ENCODE data around the gene PARD3B. TPM values are rescaled to one million over a fixed set of nuclear protein-coding genes. Genes with fewer than 3 reads are reported as not detected.

Gene PARD3B
- total RNA-seq, 1 experiment from 2014 or later, result 10.1 TPM

- no peak overlapping the region for H3K27ac Mint-ChIP-seq (ENCODE audit: unreplicated experiment)
- BruUV-seq (replicated peaks), result no TSS peak
- no peaks in the 10 kb centered on the region for H3K27me3 Mint-ChIP-seq (ENCODE audit: unreplicated experiment)
- TF ChIP-seq, protein P1, sequence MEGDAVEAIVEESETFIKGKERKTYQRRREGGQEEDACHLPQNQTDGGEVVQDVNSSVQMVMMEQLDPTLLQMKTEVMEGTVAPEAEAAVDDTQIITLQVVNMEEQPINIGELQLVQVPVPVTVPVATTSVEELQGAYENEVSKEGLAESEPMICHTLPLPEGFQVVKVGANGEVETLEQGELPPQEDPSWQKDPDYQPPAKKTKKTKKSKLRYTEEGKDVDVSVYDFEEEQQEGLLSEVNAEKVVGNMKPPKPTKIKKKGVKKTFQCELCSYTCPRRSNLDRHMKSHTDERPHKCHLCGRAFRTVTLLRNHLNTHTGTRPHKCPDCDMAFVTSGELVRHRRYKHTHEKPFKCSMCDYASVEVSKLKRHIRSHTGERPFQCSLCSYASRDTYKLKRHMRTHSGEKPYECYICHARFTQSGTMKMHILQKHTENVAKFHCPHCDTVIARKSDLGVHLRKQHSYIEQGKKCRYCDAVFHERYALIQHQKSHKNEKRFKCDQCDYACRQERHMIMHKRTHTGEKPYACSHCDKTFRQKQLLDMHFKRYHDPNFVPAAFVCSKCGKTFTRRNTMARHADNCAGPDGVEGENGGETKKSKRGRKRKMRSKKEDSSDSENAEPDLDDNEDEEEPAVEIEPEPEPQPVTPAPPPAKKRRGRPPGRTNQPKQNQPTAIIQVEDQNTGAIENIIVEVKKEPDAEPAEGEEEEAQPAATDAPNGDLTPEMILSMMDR (IDR thresholded peaks at IDR 0.05; ENCODE audit: unreplicated experiment), result no peak
- no peak for DNase-seq
- intact Hi-C loops (cut with micrococcal nuclease; ENCODE audit: unreplicated experiment), result no loop called here
- H3K9me3 Mint-ChIP-seq (ENCODE audit: low read depth, unreplicated experiment), result no peaks in the 10 kb centered on the region
- peaks cover 9% of the 10 kb centered on the region for H3K4me1 Mint-ChIP-seq (ENCODE audit: low read depth, unreplicated experiment)
- no peak overlapping the region for H3K4me3 Mint-ChIP-seq (ENCODE audit: low read depth, unreplicated experiment)
- CTCF ChIA-PET, result no interaction called here
- H3K36me3 Mint-ChIP-seq (ENCODE audit: insufficient read depth, unreplicated experiment), result no peaks in the 10 kb centered on the region
Observed at GRCh38 chr2:205014201-205014600, 468.9 kb downstream of the PARD3B start.

GRCh38 chr2:205017381-205017780 is 472.1 kb downstream of the PARD3B start:
- H3K36me3 Mint-ChIP-seq (ENCODE audit: insufficient read depth, unreplicated experiment), result no peaks in the 10 kb centered on the region
- BruUV-seq (replicated peaks), result no TSS peak
- DNase-seq, result no peak
- no peak overlapping the region for H3K4me3 Mint-ChIP-seq (ENCODE audit: low read depth, unreplicated experiment)
- CTCF ChIA-PET, result interaction anchor here (0.6 kb wide), 1 partner anchor 282 kb away, joined by 12 read pairs; no protein-coding TSS in a partner anchor
- no peaks in the 10 kb centered on the region for H3K9me3 Mint-ChIP-seq (ENCODE audit: low read depth, unreplicated experiment)
- intact Hi-C loops (cut with micrococcal nuclease; ENCODE audit: unreplicated experiment), result no loop called here
- TF ChIP-seq, protein P1 (IDR thresholded peaks at IDR 0.05; ENCODE audit: unreplicated experiment), result no peak
- peaks cover 9% of the 10 kb centered on the region for H3K4me1 Mint-ChIP-seq (ENCODE audit: low read depth, unreplicated experiment)
- H3K27me3 Mint-ChIP-seq (ENCODE audit: unreplicated experiment), result no peaks in the 10 kb centered on the region
- H3K27ac Mint-ChIP-seq (ENCODE audit: unreplicated experiment), result no peak overlapping the region

DNA sequence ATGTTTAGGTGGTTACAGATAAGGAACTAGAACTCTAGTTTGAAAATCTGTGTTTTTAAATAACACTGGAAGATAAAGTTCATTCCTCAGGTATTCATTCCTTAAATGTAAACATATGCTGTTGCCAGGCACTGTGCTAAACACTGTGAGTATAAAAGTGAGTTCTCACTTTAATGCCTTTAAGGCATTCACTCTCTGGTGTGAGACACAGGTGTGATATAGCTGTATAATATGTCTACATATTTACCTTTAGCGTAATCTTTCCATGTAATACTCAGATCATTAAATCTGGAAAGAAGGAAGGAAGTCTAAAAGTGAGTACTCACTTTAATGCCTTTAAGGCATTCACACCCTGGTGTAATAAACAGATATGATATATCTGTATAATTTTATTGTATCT is 472.6 kb downstream of the PARD3B start:
- DNase-seq, result no peak
- Mint-ChIP-seq H3K4me1 (ENCODE audit: low read depth, unreplicated experiment) (peaks cover 9% of the 10 kb centered on the region), H3K9me3 (ENCODE audit: low read depth, unreplicated experiment) (no peaks in the 10 kb centered on the region), H3K36me3 (ENCODE audit: insufficient read depth, unreplicated experiment) (no peaks in the 10 kb centered on the region), H3K4me3 (ENCODE audit: low read depth, unreplicated experiment) (no peak overlapping the region), H3K27me3 (ENCODE audit: unreplicated experiment) (no peaks in the 10 kb centered on the region), H3K27ac (ENCODE audit: unreplicated experiment) (no peak overlapping the region)
- TF ChIP-seq, protein P1 (IDR thresholded peaks at IDR 0.05; ENCODE audit: unreplicated experiment), result no peak
- no TSS peak for BruUV-seq (replicated peaks)
- intact Hi-C loops (cut with micrococcal nuclease; ENCODE audit: unreplicated experiment), result no loop called here
- CTCF ChIA-PET, result interaction anchor here (0.6 kb wide), 1 partner anchor 282 kb away, joined by 12 read pairs; no protein-coding TSS in a partner anchor

- H3K27me3 Mint-ChIP-seq (ENCODE audit: unreplicated experiment), result no peaks in the 10 kb centered on the region
- no peaks in the 10 kb centered on the region for H3K36me3 Mint-ChIP-seq (ENCODE audit: insufficient read depth, unreplicated experiment)
- no peaks in the 10 kb centered on the region for H3K9me3 Mint-ChIP-seq (ENCODE audit: low read depth, unreplicated experiment)
- DNase-seq, result no peak
- H3K27ac Mint-ChIP-seq (ENCODE audit: unreplicated experiment), result no peak overlapping the region
- BruUV-seq (replicated peaks), result no TSS peak
- intact Hi-C loops (cut with micrococcal nuclease; ENCODE audit: unreplicated experiment), result no loop called here
- CTCF ChIA-PET, result no interaction called here
- TF ChIP-seq, protein P1 (IDR thresholded peaks at IDR 0.05; ENCODE audit: unreplicated experiment), result no peak
- H3K4me3 Mint-ChIP-seq (ENCODE audit: low read depth, unreplicated experiment), result no peak overlapping the region
- peaks cover 18% of the 10 kb centered on the region for H3K4me1 Mint-ChIP-seq (ENCODE audit: low read depth, unreplicated experiment)
Observed at GRCh38 chr2:205020673-205021072, 475.4 kb downstream of the PARD3B start.
